Daoy (cell line): ENCODE data around the gene AIF1. TPM values are rescaled to one million over a fixed set of nuclear protein-coding genes. Genes with fewer than 3 reads are reported as not detected.

ENCODE experiments used
- DNase-seq: peaks from one replicate; pipeline ENCODE4 v3.0.0-alpha.2; 2015; ENCODE audit warnings: low read depth
- total RNA-seq: library from RNA; depleted of rRNA; stranded (reverse); fragments of >200 nt; shearing (Covaris generic); gene quantifications from 2 replicates; pipeline ENCODE4 v1.2.3, GENCODE V29; 2014

Gene AIF1
- total RNA-seq, 1 experiment from 2014 or later = not detected

- no peak for DNase-seq
Observed at GRCh38 chr6:31642798-31643570, 27.9 kb downstream of the AIF1 start.

DNA sequence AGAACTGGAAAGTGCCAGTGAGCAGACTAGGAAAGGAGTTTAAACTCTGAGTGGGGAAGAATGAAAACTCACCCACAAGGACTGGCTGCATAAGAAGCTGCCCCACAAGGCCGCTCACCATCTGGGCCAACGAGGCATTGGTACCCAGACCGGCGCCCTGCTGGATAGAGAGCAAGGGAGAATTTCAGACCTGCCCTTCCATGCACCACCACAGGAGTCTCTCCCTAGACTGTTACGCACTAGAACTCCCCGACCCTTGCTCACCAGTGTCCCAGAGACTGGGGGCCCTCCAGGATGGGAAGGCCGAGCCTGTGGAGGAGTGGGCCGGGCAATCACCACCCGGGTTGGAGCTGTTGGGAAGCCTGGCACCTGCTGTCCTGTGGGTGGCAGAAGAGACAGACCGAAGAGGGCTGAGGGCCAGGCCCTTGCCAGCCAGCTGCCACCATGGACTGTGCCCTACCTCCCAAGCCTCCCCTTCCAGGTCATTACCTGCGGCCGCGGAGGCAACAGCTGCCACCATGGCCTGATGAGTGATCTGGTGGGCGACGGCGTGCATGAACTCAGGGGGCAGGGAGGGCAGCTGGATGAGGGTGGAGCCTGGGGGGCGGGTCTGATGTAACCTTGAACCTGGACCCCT is 28.9 kb downstream of the AIF1 start:
- no peak for DNase-seq

- no peak for DNase-seq
Observed at GRCh38 chr6:31645325-31645724, 30.3 kb downstream of the AIF1 start.

- DNase-seq = peak; percentile 84
Observed at GRCh38 chr6:31651602-31652191, 36.7 kb downstream of the AIF1 start.

DNA sequence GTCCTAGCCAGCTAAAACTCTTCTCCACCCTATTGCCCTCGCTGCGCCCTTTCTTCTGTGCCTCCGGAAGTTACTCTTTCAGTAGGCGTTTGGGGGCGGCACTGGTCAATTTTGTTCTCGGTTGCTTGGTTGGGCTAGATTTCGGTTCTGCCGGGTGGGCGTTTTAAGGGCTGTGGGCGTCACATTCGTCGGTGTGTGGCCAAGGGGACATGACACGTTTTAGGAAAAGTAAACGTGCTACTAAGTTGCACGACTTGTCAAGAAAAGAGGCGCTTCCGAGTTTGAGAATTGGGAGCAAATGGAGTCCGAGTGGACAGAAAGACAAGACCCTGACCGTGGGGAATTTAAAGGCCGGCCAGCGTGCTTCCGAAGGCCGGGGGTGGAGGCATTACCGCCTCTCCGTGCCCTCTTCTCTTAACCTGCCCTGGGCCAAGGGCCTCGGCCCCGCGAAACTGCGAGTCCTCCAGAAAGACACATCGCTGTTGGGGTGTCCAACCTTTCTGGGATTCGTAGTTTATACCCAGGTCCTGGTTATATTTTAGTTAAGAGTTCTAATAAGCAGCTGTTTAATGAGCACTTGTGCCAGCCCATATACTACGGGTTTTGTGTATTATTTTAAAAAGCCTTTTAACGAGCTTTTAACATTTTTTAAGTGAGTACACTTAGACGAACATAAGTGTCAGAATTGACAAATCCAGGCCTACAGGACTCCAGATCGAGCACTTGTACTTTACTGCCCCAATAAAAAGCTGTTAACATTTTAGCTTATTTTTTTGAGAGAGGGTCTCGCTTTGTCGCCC is 38.1 kb downstream of the AIF1 start:
- DNase-seq = peak; percentile 93

DNA sequence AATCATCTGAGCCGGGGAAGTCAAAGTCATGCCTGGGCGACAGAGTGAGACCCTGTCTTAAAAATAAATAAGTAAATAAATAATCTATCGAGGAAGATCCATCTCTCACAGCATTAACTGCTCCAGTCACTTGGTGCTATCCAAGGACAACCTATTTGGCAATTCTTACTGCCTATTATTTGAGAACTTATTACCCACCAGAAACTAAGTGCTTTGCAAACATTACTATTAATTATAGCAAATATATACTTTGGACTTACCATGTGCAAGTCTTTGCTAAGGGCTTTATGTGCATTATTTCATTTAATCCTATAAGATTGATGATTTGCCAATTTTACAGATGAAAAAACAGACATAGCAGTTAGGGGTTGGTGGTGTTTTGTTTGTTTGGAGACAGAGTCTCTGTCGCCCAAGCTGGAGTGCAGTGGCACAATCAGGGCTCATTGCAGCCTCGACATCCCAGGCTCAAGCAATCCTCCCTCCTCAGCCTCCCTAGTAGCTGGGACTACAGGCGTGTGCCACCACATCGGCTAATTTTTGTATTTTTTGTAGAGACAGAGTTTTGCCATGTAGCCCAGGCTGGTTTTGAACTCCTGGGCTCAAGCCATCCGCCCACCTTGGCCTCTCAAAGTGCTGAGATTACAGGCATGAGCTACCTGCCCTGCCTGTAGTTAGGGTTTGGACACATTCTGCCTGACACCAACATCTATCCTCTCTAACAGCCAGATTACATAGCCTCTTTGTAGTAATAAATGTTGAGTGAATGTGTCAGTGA is 39.7 kb downstream of the AIF1 start:
- no peak for DNase-seq

- no peak for DNase-seq
Observed at GRCh38 chr6:31655349-31656237, 40.6 kb downstream of the AIF1 start, which contains the start of gene APOM. APOM (plus strand) TSS chr6:31655894; CDS start chr6:31655967, 73 bp downstream.

GRCh38 chr6:31657406-31658157 is 42.5 kb downstream of the AIF1 start:
- DNase-seq = no peak

GRCh38 chr6:31658158-31658688 is 43.2 kb downstream of the AIF1 start:
- no peak for DNase-seq

GRCh38 chr6:31658983-31659648 is 44.1 kb downstream of the AIF1 start:
- DNase-seq = no peak

DNA sequence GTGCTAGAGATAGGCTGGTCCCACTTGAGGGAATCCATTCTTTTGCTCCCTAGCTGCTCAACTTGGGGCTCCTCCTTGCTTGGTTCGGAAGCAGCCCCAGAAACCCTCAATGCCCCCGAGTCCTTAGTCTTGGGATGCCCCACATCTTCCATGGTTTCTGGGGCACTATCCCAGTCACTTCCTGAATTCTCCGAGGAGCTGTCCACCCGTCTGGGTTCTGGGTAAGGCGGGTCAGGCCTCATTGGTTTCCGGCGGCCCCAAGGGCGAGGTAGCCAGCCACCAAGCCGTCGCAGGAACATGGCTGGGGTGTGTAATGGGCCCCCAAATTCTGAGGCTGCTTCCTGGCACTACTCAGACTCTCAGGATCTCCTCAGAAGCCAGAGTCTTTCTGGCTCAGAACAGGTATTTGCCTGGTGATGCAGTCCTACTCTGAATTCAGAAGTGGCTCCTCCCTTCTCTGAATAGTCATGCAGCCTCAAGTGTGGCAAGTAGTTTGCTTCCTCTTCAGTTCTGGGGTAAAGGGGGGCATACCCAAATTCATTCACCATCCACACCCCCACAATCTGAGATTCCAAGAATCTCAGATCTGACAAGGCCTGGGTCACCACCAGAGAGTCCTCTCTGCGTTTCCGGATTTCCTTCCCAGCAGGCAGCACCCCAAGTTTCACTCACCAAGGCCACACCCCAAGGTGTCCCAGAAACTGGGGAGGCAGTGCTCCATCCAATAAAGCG is 44.8 kb downstream of the AIF1 start:
- DNase-seq = peak; percentile 42

GRCh38 chr6:31660381-31661261 is 45.6 kb downstream of the AIF1 start, which contains the start of gene C6orf47:
C6orf47 (minus strand) TSS chr6:31660778; CDS start chr6:31659947, 831 bp downstream.
- DNase-seq = peak; percentile 94

DNA sequence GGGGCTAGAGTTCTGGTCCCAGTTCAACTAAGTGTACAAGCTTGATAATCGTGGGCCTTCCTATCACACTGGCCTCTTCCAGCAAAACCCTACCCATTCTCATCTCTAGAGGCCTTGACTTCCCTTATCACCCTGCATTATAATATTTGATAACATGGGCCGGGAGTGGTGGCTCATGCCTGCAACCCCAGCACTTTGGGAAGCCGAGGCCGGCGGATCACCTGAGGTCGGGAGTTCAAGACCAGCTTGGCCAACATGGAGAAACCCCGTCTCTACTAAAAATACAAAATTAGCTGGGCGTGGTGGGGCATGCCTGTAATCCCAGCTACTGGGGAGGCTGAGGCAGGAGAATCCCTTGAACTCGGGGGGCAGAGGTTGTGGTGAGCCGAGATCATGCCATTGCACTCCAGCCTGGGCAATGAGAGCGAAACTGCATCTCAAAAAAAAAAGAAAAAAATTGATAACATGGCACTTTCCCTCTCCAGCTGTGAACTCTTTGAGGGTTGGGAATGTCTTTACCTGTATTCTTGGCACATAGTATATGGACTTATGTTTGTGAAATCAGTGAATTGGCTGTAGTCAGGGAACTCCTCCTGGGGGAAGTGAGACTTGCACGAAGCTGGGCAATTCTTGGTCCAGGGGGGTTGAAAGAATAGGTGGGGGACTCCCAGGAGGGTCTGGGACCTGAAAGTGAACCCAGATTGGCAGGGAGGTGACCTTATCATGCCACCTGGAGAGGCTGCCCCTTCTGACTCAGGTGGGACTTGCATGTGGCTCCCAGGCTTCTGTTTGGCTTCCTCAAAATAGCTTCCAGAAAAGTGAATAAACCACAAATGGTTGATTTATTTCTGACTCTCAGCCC is 46.5 kb downstream of the AIF1 start:
- DNase-seq = no peak

- DNase-seq = no peak
Observed at GRCh38 chr6:31662124-31662723, 47.2 kb downstream of the AIF1 start.
